ACC112 (cell line): ENCODE data around the gene RNF26.

Experiments used
- H2AFZ ChIP-seq: fragments of 200-600 bp; sonication (generic); one replicate; pipeline ENCODE4 v1.6.0; 2017; ENCODE audit warnings: antibody characterized with exemption, low read length; ENCODE audit not compliant: unreplicated experiment
- H3K27ac ChIP-seq: fragments of 200-600 bp; sonication (generic); 2 replicates; pipeline ENCODE4 v1.5.1; 2014; ENCODE audit warnings: low read depth, mild to moderate bottlenecking, antibody characterized with exemption, low read length, moderate library complexity
- H3K27me3 ChIP-seq: fragments of 200-600 bp; sonication (generic); 2 replicates; pipeline ENCODE4 v1.6.1; 2014; ENCODE audit warnings: mild to moderate bottlenecking, antibody characterized with exemption, low read length, moderate library complexity, mixed read lengths; ENCODE audit not compliant: insufficient read depth
- H3K36me3 ChIP-seq: fragments of 200-600 bp; sonication (generic); 2 replicates; pipeline ENCODE4 v1.6.1; 2016; ENCODE audit warnings: mild to moderate bottlenecking, antibody characterized with exemption, low read length, moderate library complexity, mixed read lengths; ENCODE audit not compliant: insufficient read depth
- H3K4me1 ChIP-seq: fragments of 200-600 bp; sonication (generic); one replicate; pipeline ENCODE4 v1.6.1; 2016; ENCODE audit warnings: low read length, mixed read lengths; ENCODE audit not compliant: insufficient read depth, unreplicated experiment, control insufficient read depth
- H3K4me3 ChIP-seq: fragments of 200-600 bp; sonication (generic); 2 replicates; pipeline ENCODE4 v1.5.1; 2014; ENCODE audit warnings: mild to moderate bottlenecking, low read depth, low read length
- H3K79me2 ChIP-seq: fragments of 200-600 bp; sonication (generic); one replicate; pipeline ENCODE4 v1.6.0; 2016; ENCODE audit warnings: low read length; ENCODE audit not compliant: control insufficient read depth, unreplicated experiment, insufficient read depth

The RNF26 gene

GRCh38 chr11:119374632-119375336 lies 40.5 kb downstream of the RNF26 start:
- Histone ChIP-seq H3K27ac (peak overlapping the region; percentile 14; the same call in 1 of the 2 replicates), H3K4me1 (peaks cover 33% of the 10 kb centered on the region), H3K4me3 (no peak overlapping the region), H3K27me3 (0 out of 2 replicates have a peak, but pooled peaks cover 3% of the 10 kb centered on the region), H3K79me2 (no peaks in the 10 kb centered on the region), H2AFZ (no peak overlapping the region), H3K36me3 (no peaks in the 10 kb centered on the region)

- Histone ChIP-seq H3K27me3 (no peaks in the 10 kb centered on the region), H3K27ac (peak overlapping the region; percentile 39; the same call in 1 of the 2 replicates), H3K4me3 (no peak overlapping the region), H2AFZ (no peak overlapping the region), H3K36me3 (no peaks in the 10 kb centered on the region), H3K4me1 (peaks cover 33% of the 10 kb centered on the region), H3K79me2 (no peaks in the 10 kb centered on the region)
These were observed 41.2 kb downstream of the RNF26 start for GRCh38 chr11:119375337-119376196.

- no peak overlapping the region for H2AFZ ChIP-seq
- no peaks in the 10 kb centered on the region for H3K36me3 ChIP-seq
- H3K79me2 ChIP-seq: no peaks in the 10 kb centered on the region
- H3K4me3 ChIP-seq: no peak overlapping the region
- H3K27me3 ChIP-seq: no peaks in the 10 kb centered on the region
- peaks cover 33% of the 10 kb centered on the region for H3K4me1 ChIP-seq
- peak overlapping the region; percentile 39; the same call in 1 of the 2 replicates for H3K27ac ChIP-seq
These were observed 42.0 kb downstream of the RNF26 start for GRCh38 chr11:119376197-119376847.

- Histone ChIP-seq H3K27me3 (no peaks in the 10 kb centered on the region), H2AFZ (no peak overlapping the region), H3K27ac (no peak overlapping the region), H3K4me3 (no peak overlapping the region), H3K4me1 (peaks cover 36% of the 10 kb centered on the region), H3K36me3 (no peaks in the 10 kb centered on the region), H3K79me2 (no peaks in the 10 kb centered on the region)
These were observed 43.0 kb downstream of the RNF26 start for GRCh38 chr11:119377112-119377901.

- peaks cover 38% of the 10 kb centered on the region for H3K4me1 ChIP-seq
- H3K36me3 ChIP-seq: no peaks in the 10 kb centered on the region
- H2AFZ ChIP-seq: no peak overlapping the region
- no peak overlapping the region for H3K27ac ChIP-seq
- no peak overlapping the region for H3K4me3 ChIP-seq
- no peaks in the 10 kb centered on the region for H3K79me2 ChIP-seq
- peaks cover 2% of the 10 kb centered on the region; the same call in 1 of the 2 replicates for H3K27me3 ChIP-seq
These were observed 43.8 kb downstream of the RNF26 start for GRCh38 chr11:119377961-119378667.

- Histone ChIP-seq H3K27me3 (peaks cover 11% of the 10 kb centered on the region; the same call in 1 of the 2 replicates), H2AFZ (no peak overlapping the region), H3K4me3 (no peak overlapping the region), H3K4me1 (peaks cover 38% of the 10 kb centered on the region), H3K79me2 (no peaks in the 10 kb centered on the region), H3K27ac (no peak overlapping the region), H3K36me3 (no peaks in the 10 kb centered on the region)
These were observed 44.6 kb downstream of the RNF26 start for GRCh38 chr11:119378851-119379465.

GRCh38 chr11:119380160-119380826 lies 46.0 kb downstream of the RNF26 start:
- Histone ChIP-seq H3K27ac (no peak overlapping the region), H2AFZ (no peak overlapping the region), H3K36me3 (no peaks in the 10 kb centered on the region), H3K27me3 (peaks cover 16% of the 10 kb centered on the region; the same call in 1 of the 2 replicates), H3K4me1 (peaks cover 31% of the 10 kb centered on the region), H3K4me3 (no peak overlapping the region), H3K79me2 (no peaks in the 10 kb centered on the region)

GRCh38 chr11:119380827-119381180 lies 46.5 kb downstream of the RNF26 start:
- Histone ChIP-seq H3K4me3 (peak overlapping the region; percentile 81; the same call in 1 of the 2 replicates), H3K27ac (no peak overlapping the region), H3K36me3 (no peaks in the 10 kb centered on the region), H3K27me3 (peaks cover 16% of the 10 kb centered on the region; the same call in 1 of the 2 replicates), H3K79me2 (no peaks in the 10 kb centered on the region), H3K4me1 (peaks cover 26% of the 10 kb centered on the region), H2AFZ (no peak overlapping the region)
